Neural cell (in vitro differentiated cells): Measurements from ENCODE around the gene AMOTL2. TPM values are rescaled to one million over a fixed set of nuclear protein-coding genes. Genes with fewer than 3 reads are reported as not detected.

Experiments
- H2AFZ ChIP-seq: fragments of 200-600, 300-800 bp; sonication (generic), shearing (Covaris generic); 2 replicates; pipeline ENCODE4 v1.6.0; 2014; ENCODE audit warnings: low read depth, mild to moderate bottlenecking, antibody characterized with exemption, low read length, moderate library complexity
- H3F3A ChIP-seq: fragments of 200-600 bp; shearing (Covaris generic); 2 replicates; pipeline ENCODE4 v1.6.1; 2016; ENCODE audit warnings: mild to moderate bottlenecking, moderate library complexity, mixed read lengths, antibody characterized with exemption, low read length; ENCODE audit not compliant: insufficient read depth, poor library complexity, severe bottlenecking
- H3K27ac ChIP-seq: fragments of 200-600, 300-800 bp; sonication (generic), shearing (Covaris generic); 2 replicates; pipeline ENCODE4 v1.5.1; 2014; ENCODE audit warnings: mild to moderate bottlenecking, low read length, moderate library complexity
- H3K27me3 ChIP-seq: fragments of 300-800, 200-600 bp; sonication (generic), shearing (Covaris generic); 2 replicates; pipeline ENCODE4 v1.6.0; 2014; ENCODE audit warnings: mild to moderate bottlenecking, low read depth, low read length, moderate library complexity; ENCODE audit not compliant: insufficient read depth
- H3K36me3 ChIP-seq: fragments of 300-800, 200-600 bp; sonication (generic), shearing (Covaris generic); 2 replicates; pipeline ENCODE4 v1.5.1; 2014; ENCODE audit warnings: mild to moderate bottlenecking, antibody characterized with exemption, low read length, moderate library complexity; ENCODE audit not compliant: insufficient read depth
- H3K4me2 ChIP-seq: fragments of 300-800, 200-600 bp; sonication (generic), shearing (Covaris generic); 2 replicates; pipeline ENCODE4 v1.6.0; 2014; ENCODE audit warnings: mild to moderate bottlenecking, low read length
- H3K4me3 ChIP-seq: fragments of 300-800, 200-600 bp; sonication (generic), shearing (Covaris generic); 2 replicates; pipeline ENCODE4 v1.5.1; 2014; ENCODE audit warnings: mild to moderate bottlenecking, low read length, moderate library complexity
- H3K79me2 ChIP-seq: fragments of 200-600 bp; shearing (Covaris generic); replicated peaks from 2 replicates; pipeline ENCODE4 v1.6.0; 2014; ENCODE audit warnings: mild to moderate bottlenecking, low read length, moderate library complexity; ENCODE audit not compliant: insufficient read depth
- H3K9ac ChIP-seq: fragments of 300-800, 200-600 bp; sonication (generic), shearing (Covaris generic); 2 replicates; pipeline ENCODE4 v1.6.1; 2016; ENCODE audit warnings: mild to moderate bottlenecking, low read length, mixed read lengths
- H3K9me2 ChIP-seq: fragments of 200-600 bp; shearing (Covaris generic); 2 replicates; pipeline ENCODE4 v1.6.1; 2016; ENCODE audit warnings: mild to moderate bottlenecking, low read length, mixed read lengths; ENCODE audit not compliant: insufficient read depth
- H3K9me3 ChIP-seq: fragments of 200-600, 300-800 bp; sonication (generic), shearing (Covaris generic); 2 replicates; pipeline ENCODE4 v1.6.1; 2016; ENCODE audit warnings: mild to moderate bottlenecking, mixed run types, low read length, moderate library complexity, mixed read lengths
- H4K20me1 ChIP-seq: fragments of 200-600 bp; shearing (Covaris generic); 2 replicates; pipeline ENCODE4 v1.6.1; 2016; ENCODE audit warnings: mild to moderate bottlenecking, mixed run types; ENCODE audit not compliant: insufficient read depth
- EP300 ChIP-seq: fragments of 450-650 bp; conservative IDR thresholded peaks from 2 replicates; pipeline ENCODE4 v1.6.1; 2014; ENCODE audit warnings: antibody characterized with exemption, mild to moderate bottlenecking, moderate library complexity; ENCODE audit not compliant: poor library complexity, severe bottlenecking
- EZH2 ChIP-seq: fragments of 200-600, 300-800 bp; shearing (Covaris generic), sonication (generic); IDR thresholded peaks from 2 replicates; pipeline ENCODE4 v1.6.1; 2014; ENCODE audit warnings: antibody characterized with exemption, low read length, borderline replicate concordance, mild to moderate bottlenecking; ENCODE audit not compliant: insufficient read depth, poor library complexity, severe bottlenecking
- MXI1 ChIP-seq: fragments of 450-650 bp; conservative IDR thresholded peaks from 2 replicates; pipeline ENCODE4 v1.6.1; 2014; ENCODE audit warnings: antibody characterized with exemption, mild to moderate bottlenecking; ENCODE audit not compliant: poor library complexity, severe bottlenecking
- POLR2AphosphoS5 ChIP-seq: IDR thresholded peaks from 2 replicates; pipeline ENCODE4 v1.6.1; 2012
- RAD21 ChIP-seq: fragments of 450-650 bp; conservative IDR thresholded peaks from 2 replicates; pipeline ENCODE4 v1.6.1; 2014; ENCODE audit warnings: antibody characterized with exemption, mild to moderate bottlenecking, moderate library complexity
- SMC3 ChIP-seq: fragments of 450-650 bp; conservative IDR thresholded peaks from 2 replicates; pipeline ENCODE4 v1.6.1; 2014; ENCODE audit warnings: antibody characterized with exemption, mild to moderate bottlenecking, moderate library complexity; ENCODE audit not compliant: poor library complexity
- TAF1 ChIP-seq: IDR thresholded peaks from 2 replicates; pipeline ENCODE4 v1.6.1; 2012; ENCODE audit warnings: low read depth
- polyA plus RNA-seq: library from polyadenylated mRNA; depleted of rRNA; stranded (reverse); fragments of >200 nt; gene quantifications from 2 replicates; pipeline ENCODE4 v1.2.3, GENCODE V29; 2014
- TF ChIP-seq, protein P1 (sequence below): IDR thresholded peaks from 2 replicates; pipeline ENCODE4 v1.6.1; 2012; ENCODE audit warnings: borderline replicate concordance
- TF ChIP-seq, protein P2 (sequence below): fragments of 450-650 bp; IDR thresholded peaks from 2 replicates; pipeline ENCODE4 v1.5.1; 2014; ENCODE audit warnings: antibody characterized with exemption, mild to moderate bottlenecking, moderate library complexity; ENCODE audit not compliant: poor library complexity, severe bottlenecking

AMOTL2 gene
- polyA plus RNA-seq, 1 donor from 2014 or later = 30.1 TPM

DNA sequence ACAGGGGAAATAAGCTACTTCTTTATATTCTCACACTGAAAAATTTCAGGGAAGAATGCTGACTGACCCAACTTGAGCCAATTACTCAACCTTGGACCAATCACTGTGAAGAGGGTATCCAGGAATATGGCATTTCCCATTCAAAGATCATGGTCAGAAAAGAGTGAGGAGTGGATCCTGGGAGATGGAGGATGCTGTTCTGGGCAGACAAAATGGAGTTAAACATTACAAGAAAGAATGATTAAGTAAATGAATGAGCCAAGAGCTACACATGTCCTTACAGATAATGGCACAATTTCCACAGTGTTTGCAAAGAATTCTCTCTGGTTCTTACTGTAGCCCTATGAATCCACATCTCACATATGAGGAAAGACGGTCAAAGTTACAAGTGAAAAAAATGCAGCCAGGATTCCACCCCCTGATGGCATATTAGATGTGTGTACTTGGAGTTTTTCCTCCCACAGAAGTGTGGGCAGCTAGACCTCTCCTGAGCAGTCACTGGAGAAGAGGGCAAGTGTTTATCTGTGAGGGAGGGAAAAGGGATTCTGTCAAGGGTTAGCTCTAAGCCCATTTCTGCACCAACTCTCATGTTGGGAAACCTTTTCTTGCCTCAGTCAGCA lies 33.8 kb downstream of the AMOTL2 start:
- no peak overlapping the region for H2AFZ ChIP-seq
- H3F3A ChIP-seq = no peaks in the 10 kb centered on the region
- H3K4me2 ChIP-seq = no peak overlapping the region
- H3K9ac ChIP-seq = no peak overlapping the region
- H3K9me2 ChIP-seq = no peaks in the 10 kb centered on the region
- no peak overlapping the region for H3K4me3 ChIP-seq
- no peaks in the 10 kb centered on the region for H3K27me3 ChIP-seq
- H3K36me3 ChIP-seq = no peaks in the 10 kb centered on the region
- no peak for TF ChIP-seq EZH2
- TF ChIP-seq RAD21 = no peak
- TF ChIP-seq SMC3 = no peak
- no peak for TF ChIP-seq TAF1
- TF ChIP-seq POLR2AphosphoS5 = no peak
- TF ChIP-seq, protein P1, sequence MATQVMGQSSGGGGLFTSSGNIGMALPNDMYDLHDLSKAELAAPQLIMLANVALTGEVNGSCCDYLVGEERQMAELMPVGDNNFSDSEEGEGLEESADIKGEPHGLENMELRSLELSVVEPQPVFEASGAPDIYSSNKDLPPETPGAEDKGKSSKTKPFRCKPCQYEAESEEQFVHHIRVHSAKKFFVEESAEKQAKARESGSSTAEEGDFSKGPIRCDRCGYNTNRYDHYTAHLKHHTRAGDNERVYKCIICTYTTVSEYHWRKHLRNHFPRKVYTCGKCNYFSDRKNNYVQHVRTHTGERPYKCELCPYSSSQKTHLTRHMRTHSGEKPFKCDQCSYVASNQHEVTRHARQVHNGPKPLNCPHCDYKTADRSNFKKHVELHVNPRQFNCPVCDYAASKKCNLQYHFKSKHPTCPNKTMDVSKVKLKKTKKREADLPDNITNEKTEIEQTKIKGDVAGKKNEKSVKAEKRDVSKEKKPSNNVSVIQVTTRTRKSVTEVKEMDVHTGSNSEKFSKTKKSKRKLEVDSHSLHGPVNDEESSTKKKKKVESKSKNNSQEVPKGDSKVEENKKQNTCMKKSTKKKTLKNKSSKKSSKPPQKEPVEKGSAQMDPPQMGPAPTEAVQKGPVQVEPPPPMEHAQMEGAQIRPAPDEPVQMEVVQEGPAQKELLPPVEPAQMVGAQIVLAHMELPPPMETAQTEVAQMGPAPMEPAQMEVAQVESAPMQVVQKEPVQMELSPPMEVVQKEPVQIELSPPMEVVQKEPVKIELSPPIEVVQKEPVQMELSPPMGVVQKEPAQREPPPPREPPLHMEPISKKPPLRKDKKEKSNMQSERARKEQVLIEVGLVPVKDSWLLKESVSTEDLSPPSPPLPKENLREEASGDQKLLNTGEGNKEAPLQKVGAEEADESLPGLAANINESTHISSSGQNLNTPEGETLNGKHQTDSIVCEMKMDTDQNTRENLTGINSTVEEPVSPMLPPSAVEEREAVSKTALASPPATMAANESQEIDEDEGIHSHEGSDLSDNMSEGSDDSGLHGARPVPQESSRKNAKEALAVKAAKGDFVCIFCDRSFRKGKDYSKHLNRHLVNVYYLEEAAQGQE = no peak
- TF ChIP-seq, protein P2, sequence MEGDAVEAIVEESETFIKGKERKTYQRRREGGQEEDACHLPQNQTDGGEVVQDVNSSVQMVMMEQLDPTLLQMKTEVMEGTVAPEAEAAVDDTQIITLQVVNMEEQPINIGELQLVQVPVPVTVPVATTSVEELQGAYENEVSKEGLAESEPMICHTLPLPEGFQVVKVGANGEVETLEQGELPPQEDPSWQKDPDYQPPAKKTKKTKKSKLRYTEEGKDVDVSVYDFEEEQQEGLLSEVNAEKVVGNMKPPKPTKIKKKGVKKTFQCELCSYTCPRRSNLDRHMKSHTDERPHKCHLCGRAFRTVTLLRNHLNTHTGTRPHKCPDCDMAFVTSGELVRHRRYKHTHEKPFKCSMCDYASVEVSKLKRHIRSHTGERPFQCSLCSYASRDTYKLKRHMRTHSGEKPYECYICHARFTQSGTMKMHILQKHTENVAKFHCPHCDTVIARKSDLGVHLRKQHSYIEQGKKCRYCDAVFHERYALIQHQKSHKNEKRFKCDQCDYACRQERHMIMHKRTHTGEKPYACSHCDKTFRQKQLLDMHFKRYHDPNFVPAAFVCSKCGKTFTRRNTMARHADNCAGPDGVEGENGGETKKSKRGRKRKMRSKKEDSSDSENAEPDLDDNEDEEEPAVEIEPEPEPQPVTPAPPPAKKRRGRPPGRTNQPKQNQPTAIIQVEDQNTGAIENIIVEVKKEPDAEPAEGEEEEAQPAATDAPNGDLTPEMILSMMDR = no peak
- TF ChIP-seq EP300 = no peak
- no peak for TF ChIP-seq MXI1
- H3K9me3 ChIP-seq = no peaks in the 10 kb centered on the region
- no peaks in the 10 kb centered on the region for H3K79me2 ChIP-seq
- no peak overlapping the region for H3K27ac ChIP-seq
- no peaks in the 10 kb centered on the region for H4K20me1 ChIP-seq

DNA sequence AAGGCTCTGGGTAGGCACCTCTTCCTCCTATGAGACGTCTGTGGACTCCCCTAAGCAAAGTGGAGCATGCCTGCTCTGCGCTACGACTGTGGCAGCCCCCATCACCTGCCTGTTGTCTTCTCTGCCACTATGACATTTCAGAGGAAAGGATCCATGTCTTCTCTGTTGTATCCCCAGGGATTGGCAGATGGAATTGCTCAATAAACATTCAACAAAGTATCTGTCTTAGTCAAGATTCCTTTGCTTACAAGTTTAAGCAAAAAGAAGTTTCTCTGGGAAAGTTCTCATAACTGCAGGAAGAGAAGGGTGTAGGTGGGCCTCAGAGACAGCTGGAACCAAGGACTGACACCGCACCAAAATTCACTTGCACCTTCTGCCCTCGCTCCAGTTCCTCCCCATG lies 34.3 kb downstream of the AMOTL2 start:
- H3K27ac ChIP-seq = no peak overlapping the region
- H3K36me3 ChIP-seq = no peaks in the 10 kb centered on the region
- no peak overlapping the region for H3K4me3 ChIP-seq
- H3K9me3 ChIP-seq = no peaks in the 10 kb centered on the region
- no peaks in the 10 kb centered on the region for H3F3A ChIP-seq
- H2AFZ ChIP-seq = no peak overlapping the region
- no peak overlapping the region for H3K4me2 ChIP-seq
- TF ChIP-seq EZH2 (no peak), SMC3 (no peak), EP300 (no peak), POLR2AphosphoS5 (no peak), TAF1 (no peak), MXI1 (no peak), RAD21 (no peak)
- TF ChIP-seq, protein P2 = no peak
- TF ChIP-seq, protein P1 = no peak
- H3K27me3 ChIP-seq = no peaks in the 10 kb centered on the region
- H3K9me2 ChIP-seq = no peaks in the 10 kb centered on the region
- no peaks in the 10 kb centered on the region for H3K79me2 ChIP-seq
- no peak overlapping the region for H3K9ac ChIP-seq
- H4K20me1 ChIP-seq = no peaks in the 10 kb centered on the region
